Right lobe of liver (tissue), 4 donors: ENCODE results near the gene ITPR2.
"Not testable (repeated sequence)": the region's sequence is repeated elsewhere in the genome, so short reads cannot be mapped to it uniquely, and the experiment has no call there.

Source experiments
- CTCF ChIP-seq, 4 donors: fragments of 200-600 bp in 3 of 4; fragments of 450-650 bp in 1 of 4; IDR thresholded peaks; one replicate each; pipeline versions ENCODE4 v1.5.1 to v1.8.0; 2016 to 2022; ENCODE audit warnings: antibody characterized with exemption in 4 of 4, mild to moderate bottlenecking in 2 of 4
- POLR2A ChIP-seq: fragments of 450-650 bp; IDR thresholded peaks from one replicate; pipeline ENCODE4 v1.6.1; 2017; ENCODE audit warnings: antibody characterized with exemption, mild to moderate bottlenecking
- donor health status: DM: no; HTN: no; CAD: no.
- donor health status: DM: no; HTN: no; CAD: no.
- donor health status: DM: no; HTN: yes; CAD: no.

GRCh38 chr12:26644376-26644775 is 188.6 kb downstream of the ITPR2 start:
- not testable (repeated sequence) for TF ChIP-seq CTCF (IDR thresholded peaks at IDR 0.05); POLR2A
